ENCODE results near the gene BLOC1S3.

BLOC1S3 gene

DNA sequence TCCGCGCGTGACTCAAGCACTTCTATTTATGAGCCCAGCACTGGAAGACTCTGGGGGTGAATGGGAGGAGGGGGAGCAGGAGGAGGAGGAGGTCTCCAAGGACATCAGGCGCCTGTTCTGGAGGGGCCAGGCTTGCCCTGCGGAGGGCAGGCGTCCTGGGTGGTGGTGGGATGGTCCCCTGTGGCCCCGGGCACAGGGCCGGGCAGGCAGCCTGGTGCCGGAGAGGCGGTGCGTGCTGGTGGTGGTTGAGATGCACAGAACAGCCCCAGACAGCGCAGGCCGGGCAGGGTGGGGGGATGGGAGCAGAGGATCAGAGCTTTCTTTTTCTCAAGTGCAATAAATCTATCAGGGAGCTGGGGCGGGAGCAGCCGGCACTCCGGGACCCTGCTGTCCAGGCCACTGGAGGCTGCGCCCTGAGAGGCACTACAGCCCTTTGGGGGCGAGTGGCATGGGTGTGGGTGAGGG is 31.8 kb upstream of the BLOC1S3 start:
- DNase-seq: no peak

DNA sequence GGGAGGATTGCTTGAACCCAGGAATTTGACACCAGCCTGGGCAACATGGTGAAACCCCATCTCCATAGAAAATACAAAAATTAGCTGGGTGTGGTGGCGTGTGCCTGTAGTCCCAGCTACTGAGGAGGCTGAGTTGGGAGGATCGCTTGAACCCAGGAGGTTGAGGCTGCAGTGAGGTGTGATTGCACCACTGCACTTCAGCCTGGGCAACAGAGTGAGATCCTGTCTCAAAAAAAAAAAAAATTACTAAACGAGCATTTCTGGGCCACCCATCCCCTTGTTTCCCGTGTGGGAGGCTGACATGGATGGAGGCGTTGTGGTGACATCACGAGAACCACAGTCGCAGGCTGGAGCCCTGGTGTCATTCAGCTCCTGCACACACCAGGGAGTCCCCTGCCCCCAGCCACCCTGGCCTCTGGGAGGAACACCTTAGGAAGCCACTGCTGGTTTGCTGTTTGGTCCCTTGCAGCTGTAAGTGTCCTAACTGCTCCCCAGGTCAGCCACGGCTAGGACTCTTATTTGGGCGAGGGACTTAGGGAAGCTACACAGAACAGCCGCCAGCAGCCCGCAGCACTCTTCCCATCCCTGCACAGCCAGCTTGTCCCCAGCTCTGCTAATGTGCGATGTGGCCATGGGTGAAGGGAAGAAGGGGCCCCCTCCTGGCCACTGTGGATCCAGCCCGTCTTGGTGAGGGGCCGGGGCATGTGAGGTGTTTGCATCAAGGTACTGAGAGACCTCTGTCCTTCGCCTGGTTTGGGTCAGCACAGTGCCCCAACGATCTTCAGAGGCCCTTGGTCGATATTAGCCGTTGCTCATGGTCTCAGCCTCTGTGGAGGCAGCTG is 30.5 kb upstream of the BLOC1S3 start:
- DNase-seq: no peak

DNA sequence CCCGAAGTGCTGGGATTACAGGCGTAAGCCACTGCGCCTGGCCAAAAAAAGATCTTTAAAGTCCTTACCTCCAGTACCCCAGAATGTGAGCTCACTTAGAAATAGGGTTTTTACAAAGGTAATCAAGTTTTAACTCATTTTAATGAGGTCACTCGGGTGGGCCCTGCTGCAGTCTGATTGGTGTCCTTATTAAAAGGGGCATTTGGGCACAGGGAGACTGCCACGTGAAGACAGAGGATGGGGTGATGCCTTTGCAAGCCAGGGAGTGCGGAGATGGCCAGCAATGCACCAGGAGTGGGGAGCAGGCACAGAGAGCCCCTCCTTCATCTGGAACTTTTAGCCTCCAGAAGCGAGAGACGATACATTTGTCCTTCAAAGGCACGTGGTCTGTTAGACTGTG is 29.5 kb upstream of the BLOC1S3 start:
- DNase-seq: no peak

DNA sequence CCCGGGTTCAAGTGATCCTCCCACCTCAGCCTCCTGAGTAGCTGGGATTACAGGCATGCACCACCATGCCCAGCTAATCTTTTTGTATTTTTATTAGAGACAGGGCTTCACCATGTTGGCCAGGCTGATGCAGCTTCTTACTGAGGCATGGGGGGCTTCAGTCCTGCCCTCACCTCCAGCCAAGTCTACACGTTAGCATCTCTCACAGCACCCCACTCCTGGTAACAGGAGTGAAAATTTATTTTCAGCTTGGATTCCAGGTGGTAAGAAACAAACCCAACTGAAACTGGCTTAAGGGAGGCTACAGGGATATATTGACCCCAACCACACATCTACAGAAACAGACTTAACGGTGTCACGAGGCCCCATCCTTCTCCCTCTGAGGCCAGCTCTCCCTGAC is 28.4 kb upstream of the BLOC1S3 start:
- no peak for DNase-seq

DNA sequence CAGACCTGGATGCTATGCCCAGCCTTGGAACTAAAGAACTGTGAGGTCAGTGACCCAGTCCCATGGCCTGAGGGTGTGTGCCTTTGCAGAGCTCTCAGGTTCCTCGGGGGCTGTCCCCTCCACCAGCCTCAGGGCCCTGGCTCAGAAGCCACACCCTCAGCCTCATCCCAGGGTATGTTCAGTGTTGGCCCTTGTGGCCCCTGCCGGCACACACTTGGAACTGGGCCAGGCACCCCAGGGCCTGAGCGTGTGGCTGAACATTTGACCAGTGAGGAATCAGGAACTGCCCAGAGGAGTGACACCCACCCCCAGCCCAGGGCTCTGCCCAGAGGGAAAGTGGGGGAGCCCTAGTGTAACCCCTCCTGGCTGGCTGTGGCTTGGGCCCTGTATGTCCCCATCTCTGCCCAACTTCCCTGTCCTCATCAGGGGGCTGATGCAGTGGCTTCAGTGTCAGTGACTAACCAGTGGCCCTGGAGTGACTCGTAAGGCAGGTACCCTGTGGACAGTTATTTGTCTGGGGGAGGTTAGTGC is 27.8 kb upstream of the BLOC1S3 start:
- no peak for DNase-seq

DNA sequence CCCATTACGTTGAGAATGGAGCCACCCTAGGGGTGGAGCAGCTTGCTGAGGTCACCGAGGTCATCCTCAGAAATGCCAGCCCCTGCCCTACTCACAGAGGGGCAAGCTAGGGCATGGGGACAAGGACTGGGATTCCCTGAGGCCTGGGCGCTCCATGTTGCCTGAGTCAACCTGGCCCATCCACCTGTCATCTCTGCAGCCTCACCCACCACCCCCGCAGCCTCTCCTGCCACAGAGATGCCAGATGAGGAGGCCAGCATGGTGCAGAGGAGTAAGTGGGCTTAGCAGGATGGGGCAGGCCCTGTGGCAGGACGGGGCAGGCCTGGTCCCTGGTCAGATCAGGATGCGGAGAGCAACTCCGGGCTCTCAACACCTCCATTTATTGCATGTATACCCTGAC is 27.3 kb upstream of the BLOC1S3 start:
- no peak for DNase-seq

DNA sequence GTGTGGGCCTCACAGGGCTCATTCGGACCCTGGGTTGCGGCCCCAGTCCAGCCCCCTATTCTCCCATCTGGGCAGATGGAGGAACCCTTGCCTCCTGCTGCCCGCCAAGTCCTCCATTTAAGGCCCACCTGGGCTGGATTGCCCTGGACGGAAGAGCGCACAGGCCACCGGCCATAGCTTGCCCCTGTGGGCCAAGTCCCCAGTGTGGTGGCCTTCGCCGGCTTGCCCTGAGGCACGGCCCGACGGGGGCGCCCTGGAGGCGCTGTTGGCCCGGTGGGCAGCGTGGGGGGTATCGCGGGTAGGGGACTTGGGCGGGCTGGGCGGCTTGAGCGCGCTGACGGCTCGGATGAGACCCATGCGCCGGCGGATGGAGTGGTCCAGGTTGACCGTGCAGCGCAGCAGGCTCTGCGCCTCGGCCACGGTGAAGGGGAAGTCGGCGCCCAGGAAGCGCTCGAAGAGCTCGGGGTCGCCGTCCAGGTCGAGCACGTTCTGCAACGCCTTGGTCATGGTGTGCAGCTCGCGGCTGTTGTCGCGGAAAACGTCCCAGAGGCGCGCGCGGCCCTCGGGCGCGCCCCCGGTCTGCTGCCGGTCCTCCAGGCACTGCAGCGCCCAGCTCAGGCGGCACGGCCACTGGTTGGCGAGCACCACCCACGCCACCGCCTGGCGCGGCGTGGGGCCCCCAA is 26.6 kb upstream of the BLOC1S3 start:
- no peak for DNase-seq

DNA sequence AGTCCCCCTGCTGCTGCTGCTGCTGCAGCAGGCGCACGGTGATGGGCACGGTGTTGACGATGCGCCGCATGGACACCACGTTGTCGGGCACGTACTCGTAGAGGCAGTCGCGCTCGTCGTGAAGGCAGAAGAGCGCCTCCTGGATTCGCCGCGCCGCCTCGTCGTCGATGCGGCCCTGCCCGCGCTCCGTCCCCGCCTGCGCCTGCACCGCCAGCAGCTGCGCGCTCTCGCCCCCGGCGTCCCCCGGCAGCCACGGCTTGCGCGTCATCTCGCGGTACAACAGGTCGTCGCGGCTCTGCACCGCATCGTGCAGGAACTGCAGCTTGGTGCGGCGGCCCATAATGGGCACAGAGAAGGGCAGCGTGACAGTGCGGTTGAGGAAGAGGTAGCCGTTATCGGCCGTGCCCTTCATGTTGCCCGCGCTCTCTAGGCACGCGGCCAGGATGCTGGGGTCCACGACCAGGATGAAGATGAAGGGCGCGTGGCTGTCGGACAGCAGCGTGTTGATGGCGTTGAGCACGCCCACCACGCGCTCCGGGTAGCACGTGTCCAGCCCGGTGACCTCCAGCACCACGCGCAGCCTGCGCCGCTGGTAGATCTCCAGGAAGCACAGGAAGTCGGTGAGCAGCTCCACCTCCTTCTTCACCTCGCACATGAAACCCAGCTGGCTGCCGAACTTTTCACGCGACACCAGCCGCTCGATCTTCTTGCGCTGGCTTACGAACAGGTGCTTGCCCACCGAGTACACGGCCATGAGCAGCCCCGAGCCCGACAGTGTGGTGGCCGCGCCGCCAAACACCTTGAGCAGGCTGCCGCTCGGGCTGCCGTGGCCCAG is 25.9 kb upstream of the BLOC1S3 start:
- DNase-seq: no peak

DNA sequence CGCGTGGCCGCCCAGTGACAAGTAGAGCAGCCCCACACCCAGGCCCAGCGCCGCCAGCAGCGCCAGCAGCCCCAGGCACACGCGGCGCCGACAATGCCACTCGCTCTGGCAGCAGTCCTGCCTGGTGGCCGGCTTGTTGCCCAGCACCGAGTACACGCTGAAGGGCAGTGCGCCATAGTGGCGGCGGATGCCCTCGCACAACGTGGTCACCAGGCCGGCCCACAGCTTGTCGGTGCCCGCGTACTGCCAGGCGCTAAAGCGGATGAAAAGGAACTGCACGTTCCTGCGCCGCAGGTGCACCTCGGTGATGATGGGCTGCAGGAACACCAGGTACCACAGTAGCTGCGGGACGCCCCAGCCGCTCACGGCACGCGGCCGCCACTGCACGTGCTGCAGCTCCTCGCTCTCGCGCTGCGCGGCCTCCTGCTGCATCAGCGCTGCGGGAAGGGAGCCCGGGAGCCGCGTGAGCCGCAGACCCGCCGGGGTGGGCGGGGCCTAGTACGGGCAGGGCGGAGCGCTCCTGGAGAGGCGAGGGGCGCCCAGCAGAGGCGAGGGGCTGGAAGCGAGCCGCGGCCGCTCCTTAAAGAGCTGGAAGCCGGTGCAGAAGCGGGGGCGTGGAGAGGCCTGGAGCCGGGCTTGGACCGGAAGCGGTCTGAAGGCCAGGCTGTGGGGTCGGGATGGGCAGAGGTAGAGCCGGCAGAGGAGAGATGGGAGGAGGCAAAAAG is 25.1 kb upstream of the BLOC1S3 start:
- no peak for DNase-seq

DNA sequence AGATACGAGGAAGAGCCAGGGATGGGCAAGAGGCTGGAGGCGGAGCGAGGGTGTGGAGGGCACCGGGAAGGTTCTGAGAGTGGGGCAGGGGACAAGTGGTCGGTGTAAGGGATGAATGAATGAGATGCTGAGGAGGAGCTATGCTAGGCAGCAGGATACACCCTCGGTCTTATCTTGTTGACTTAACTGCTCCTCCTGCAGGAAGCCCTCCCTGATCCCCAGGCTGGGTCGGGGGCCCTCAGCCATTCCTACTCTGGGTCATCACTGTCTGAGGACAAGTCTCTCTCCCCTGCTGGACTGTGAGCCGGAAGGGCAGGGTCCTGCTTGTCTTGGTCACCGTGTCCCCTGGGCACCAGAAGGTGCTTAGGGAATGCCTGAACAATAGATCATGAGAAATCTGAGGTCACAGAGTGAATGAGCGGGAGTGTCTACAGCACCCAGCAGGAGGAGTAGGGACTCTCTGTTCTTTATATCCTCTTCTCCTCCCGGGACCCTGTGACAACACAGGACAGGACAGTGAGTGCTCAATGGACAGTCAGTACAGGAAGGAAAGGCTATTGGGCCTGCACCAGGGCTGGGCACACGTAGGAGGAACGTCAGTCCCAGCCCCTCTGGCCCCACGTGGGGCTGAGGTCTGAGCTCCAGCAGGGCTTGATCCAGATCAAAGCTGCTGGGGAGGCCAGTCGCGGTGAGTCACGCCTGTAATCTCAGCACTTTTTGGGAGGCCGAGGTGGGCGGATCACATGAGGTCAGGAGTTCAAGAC is 24.3 kb upstream of the BLOC1S3 start:
- DNase-seq: no peak

DNA sequence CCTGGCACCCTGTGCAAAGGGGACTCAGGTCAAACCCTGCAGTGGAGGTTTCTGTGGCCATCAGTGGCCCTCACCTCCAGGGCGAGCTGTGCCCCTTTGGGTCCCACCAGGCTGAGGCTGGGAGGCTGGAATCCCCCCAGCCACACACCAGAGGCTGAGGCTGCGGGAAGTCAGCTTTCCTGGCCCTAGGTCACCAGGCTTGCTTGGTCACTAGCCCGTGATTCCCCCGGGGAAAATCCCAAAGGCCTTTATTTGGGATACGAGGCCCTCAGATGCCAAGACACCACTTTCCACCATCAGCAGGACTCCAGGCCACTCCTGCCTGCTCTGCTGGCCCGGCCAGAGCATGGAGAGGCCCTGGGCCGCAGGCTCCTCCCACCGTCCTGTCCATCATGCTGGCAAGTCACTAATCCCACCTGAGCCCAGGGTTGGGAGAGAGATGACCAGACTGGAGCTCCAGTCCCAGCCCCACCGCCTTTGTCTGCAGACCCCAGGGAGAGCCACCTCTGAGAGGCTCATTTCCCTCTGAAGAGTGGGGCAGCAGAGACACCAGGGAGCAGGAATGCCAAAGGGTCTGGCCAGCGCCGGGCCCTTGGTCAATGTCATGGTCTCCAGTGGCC is 22.5 kb upstream of the BLOC1S3 start:
- no peak for DNase-seq

DNA sequence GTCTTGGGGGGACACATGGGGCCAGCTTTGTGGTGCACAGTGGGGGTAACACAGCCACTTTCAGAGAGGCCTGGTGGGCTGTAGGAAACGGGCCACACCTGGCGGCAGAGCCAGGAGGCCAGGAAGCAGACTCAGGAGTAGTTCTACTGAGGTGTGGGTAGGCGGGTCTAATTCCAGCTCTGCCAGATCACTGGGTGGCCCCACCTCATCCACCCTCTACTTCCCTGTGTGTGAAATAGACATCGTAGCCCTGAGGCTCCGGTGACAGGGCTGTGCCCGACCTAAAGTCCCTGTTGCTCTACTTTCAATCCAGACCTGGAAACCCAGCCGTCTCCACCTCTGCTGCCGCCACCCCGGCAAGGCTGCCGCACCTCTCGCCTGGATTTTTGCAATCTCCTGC is 21.8 kb upstream of the BLOC1S3 start:
- no peak for DNase-seq

DNA sequence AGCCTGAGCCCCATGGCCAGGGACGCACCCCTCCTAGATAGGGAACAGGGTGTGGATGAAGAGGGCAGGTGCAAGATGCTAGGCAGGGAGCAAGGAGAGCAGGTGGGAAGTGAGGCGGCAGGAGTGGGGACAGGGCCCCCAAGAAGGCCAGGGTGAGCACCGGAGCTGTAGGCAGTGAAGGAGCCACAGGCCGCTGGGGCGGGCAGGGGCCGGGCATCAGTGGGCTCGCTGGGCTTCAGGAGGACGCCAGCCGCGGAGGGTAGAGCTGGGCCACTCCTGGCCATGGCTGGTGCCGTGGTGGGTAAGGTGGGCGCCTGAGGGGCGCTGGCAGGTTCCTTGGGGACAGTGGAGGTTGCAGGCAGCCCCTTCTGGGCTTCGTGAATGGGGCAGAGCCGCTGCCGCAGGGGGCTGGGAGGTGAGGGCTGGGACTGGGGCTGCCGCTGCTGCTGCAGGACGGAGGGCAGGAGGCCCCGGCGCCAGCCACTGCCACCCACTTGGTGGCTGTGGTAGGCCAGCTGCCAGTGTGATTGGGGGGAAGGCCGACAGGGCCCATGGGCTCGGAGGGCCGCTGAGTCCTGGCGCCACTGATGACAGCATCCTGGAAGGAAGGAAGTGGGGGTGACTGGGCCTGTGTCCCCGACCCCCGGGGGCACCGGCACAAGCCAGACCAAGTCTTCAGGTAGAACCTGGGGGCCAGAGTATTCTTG is 19.9 kb upstream of the BLOC1S3 start:
- DNase-seq: no peak

DNA sequence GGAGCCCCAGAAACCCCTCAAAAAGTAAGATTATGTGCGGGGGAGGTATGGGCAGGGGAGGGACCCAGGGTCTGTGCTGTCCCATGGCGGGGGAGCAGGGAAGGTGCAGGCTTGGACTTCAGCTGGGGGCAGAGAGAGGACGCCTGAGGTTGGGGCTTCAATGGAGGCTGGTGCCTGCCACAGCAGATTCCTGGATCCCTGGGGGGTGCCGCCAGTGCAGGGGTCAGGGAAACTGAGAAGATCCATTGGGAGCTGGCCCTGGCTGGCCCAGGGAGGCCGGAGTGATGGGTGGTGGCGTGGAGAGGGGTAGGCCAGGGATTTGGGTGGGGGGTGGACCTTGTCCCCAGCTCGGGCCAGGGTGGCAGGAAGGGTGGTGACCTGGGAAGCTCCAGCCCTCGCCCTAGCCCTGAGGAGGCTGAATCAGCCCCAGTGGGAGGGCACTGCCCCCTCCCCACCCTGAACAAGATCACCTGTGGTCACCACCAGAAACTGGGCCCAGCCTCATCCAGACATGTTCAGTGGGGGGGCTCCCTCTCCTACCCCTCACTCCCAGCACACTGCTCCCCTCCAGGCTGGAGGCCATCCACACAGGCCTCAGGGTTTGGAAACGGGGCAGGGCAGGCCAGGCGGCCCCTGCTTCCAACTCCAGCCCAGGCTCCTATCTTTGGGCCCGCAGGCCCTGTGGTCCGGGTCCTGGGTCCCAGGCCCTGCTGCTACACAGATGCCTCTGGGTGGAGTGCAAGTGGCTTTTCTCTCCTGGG is 19.2 kb upstream of the BLOC1S3 start:
- DNase-seq: no peak

DNA sequence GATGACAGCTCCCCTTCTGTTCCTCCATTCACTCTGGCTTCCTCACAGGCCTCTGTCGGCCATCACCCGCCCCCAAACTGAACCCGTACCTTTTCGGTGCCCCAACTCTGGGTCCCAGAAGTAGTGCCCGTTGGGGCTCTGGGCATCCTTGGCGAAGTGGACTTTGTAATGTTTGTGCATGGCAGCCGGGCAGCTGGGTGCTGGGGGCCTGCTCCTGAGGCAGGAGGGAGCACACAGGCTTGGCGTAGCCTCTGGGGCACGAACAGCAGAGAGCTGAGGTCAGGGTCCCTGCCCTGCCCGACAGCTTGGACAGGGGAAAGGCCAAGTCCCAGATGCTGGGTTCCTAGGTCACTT is 18.6 kb upstream of the BLOC1S3 start:
- no peak for DNase-seq

DNA sequence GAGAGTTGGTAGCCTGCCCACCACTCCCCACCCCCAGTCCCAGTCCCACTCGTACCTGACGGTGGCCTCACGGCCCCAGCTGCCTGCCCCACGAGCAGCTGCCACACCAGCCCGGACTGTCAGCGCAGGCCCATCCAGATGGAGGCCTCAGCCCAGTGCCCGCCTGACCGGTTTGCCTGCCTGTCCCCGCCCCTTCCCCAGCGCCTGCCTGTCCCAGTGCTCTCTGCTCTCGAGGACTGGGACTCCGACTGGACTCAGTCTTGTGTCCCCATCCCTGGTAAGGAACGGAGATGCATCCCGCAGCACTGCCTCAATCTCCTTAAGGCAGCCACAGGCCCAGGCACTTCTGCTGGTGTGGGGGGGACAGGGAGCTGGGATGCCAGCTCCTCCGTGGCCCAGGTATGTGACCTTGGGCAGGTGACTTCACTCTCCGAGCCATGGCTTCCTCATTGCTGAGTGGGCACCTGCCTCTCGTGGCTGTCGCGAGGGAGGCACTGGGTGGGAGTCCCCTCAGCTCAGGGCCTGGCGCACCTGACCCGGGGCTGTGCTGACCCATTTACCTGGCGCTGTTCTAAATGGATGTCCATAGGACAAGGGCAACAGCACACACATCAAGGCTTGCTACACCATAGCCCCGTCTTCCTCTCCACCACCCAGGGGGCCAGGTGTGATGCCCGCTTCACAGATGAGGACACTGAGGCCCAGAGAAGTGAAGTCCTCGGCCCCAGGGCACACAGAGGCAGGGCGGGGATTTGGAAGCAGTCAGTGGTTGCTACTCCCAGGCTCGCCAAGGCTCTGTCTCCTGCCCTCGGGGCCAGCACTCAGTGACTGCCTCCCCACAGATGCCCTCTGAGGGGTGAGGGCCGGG is 17.5 kb upstream of the BLOC1S3 start, which contains the start of gene NKPD1:
TSS of gene NKPD1 (minus strand) at position 113 of the 868 bp plus-strand sequence. CDS start 832 bp downstream, outside the sequence.
- DNase-seq: no peak

DNA sequence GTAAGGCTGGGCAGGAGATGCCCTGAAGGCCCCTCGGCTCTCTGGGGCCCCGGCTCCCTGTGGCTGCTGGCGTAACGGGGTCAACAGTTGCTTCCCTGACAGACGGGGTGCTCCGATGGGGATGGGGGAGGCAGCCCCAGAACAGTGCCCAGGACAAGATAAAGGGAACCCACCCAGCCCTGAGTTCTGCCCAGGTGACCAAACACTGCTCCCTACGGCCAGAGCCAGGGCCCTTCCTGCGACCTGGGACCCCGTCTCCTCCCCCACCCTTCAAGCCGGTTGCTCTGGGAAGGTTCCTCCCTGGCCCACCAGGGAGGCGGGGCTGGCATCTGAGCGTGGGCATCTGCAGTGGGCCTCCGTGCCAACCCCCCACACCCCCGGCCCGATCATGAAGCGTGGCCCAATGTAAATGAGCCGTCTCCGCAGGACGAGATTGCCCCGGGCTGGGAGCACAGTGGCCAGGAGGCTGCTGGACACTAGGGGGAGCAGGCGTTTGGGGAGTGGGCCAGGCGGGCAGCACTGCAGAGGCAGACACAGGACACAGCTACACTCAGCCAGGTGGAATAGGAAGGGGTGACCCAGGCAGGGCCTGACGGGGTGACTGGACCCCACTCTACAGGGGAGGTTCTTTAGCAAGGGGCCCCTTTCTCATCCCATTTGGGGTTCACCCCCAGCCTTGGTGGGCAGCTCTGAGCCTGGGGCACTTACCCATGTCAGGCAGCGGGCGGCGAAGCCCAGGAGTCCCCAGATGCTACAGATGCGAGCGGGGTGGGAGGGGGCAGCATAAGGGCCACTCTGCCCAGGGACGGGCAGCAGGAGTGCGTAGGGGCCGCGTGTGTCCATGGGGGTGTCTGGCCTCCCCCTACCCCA is 16.6 kb upstream of the BLOC1S3 start:
- no peak for DNase-seq
